GM10266 (cell line): Measurements from ENCODE around the gene ICA1L.

Experiments
- DNase-seq: peaks from one replicate; pipeline ENCODE4 v3.0.0; 2012; ENCODE audit errors: extremely low spot score
- CTCF ChIP-seq: IDR thresholded peaks from 2 replicates; pipeline ENCODE4 v1.5.1; 2012; ENCODE audit warnings: mild to moderate bottlenecking, low read depth; ENCODE audit not compliant: control insufficient read depth, insufficient read depth; ENCODE audit errors: missing control alignments

Gene ICA1L

GRCh38 chr2:202842690-202843089 is 28.9 kb downstream of the ICA1L start:
- DNase-seq = no peak
- TF ChIP-seq CTCF = no peak

- TF ChIP-seq CTCF = no peak
- no peak for DNase-seq
Measured at GRCh38 chr2:202841090-202841867, 30.3 kb downstream of the ICA1L start.

GRCh38 chr2:202831242-202832220 is 40.0 kb downstream of the ICA1L start:
- peak; percentile 58 for DNase-seq
- peak; percentile 61 for TF ChIP-seq CTCF

GRCh38 chr2:202824901-202825300 is 46.7 kb downstream of the ICA1L start:
- DNase-seq = no peak
- TF ChIP-seq CTCF = no peak

GRCh38 chr2:202822411-202822810 is 49.2 kb downstream of the ICA1L start:
- no peak for DNase-seq
- TF ChIP-seq CTCF = no peak

GRCh38 chr2:202821206-202822160 is 50.1 kb downstream of the ICA1L start:
- TF ChIP-seq CTCF = no peak
- no peak for DNase-seq
